Inflammatory macrophage (primary cell): ENCODE data around the gene CACNA1C.

Experiments used
- DNase-seq, 2 donors: peaks; one replicate each; pipeline ENCODE4 v3.0.0-alpha.2; 2020 to 2022

CACNA1C gene

DNA sequence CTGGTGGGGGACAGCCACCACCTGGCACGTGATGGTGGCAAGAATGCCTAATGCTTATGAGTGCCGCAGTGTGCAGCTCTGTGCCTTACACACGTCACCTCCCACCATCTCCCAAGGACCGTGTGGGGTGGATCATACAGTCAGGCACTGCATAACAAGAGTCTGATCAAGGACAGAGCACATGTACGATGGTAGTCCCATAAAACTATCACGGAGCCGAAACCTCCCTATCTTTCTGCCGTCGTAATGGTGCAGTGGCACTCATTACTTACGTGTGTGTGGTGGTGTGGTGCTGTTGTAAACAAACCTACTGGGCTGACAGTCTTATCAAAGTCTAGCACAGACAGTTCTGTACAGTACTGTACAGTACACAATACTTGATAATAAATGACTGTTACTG, 89.3 kb downstream of the CACNA1C start:
- no peak for DNase-seq

DNA sequence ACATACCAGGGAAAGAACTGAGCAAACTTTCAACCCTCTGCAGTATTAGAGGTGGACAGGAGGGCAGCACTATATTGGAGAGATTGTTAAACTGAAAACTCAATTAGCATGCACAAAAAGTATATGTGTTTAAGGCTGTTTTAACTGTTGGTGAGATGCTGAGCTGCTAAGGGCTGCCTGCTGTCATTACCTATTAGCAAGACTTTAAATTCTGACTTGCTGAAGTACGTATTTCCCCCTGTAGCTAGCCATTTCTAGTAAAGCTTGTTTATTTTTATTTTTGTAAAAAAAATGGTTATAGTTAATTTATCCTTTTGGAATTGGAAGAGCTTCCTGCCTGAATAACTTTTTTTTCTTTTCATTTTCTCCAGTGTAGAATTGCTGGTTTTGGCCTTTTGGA, 92.2 kb downstream of the CACNA1C start:
- DNase-seq = no peak

DNA sequence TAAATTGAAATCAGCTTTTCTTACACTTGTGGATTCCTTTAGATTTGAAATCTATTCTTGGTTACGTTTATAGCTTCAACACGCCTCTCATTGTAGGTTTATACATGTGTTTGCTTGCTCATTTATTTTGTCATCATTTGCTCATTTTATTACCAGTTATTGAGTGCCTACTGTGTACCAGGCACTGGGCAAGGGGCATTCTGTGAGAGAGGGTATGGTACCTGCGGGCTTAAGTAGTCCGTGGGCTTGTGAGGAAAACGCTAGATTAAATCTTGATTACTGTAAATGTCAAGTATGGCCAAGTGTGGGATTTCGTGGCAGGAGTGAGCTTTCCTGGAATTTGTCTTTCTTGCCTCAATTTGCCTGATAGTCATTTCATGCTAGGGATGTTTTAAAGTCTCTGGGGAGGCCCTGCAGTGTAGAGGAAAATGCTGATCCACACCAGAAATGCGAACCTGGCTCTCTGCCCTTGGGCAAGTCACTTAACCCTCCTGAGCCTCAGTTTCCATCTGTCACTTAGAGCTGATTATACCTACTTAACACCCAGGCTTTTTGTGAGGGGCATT, 92.7 kb downstream of the CACNA1C start:
- DNase-seq = no peak

DNA sequence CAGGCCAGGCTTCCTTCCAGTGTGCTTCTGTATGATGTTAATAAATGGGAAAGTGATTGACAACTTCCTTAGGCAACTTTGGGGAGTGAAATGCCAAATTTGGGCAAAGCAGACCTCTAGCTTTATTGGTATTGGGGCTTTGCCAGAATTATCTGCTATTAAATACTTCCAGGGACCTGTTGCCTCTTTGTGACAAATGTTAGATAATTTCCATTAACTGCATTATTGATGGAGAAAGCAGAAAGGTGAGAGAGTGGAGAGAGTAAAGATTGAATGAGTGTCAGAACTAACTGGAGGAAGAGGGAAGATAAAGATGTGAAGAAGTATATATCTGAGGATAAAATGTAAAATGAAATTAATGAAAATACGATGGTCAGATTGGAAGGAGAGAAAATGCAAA, 94.5 kb downstream of the CACNA1C start:
- DNase-seq = no peak

DNA sequence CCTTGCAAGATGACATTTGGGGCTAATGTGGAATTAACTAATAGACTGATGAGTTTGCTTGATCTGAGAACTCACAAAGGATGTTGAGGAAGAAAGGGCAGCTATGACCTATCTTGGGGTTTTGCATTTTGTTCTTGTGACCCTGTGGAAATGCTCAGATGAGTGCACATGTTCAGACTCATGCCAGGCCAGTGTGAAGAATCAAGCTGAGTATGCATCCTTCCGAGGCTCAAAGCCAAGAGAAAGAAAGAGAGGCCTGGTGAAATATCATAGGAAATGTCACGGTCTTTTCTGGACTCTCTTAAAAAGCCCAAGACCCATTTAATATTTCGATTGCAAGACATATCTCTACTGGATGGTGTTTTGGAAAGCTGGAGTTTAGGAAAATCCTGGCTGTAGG, 96.3 kb downstream of the CACNA1C start:
- DNase-seq = no peak

DNA sequence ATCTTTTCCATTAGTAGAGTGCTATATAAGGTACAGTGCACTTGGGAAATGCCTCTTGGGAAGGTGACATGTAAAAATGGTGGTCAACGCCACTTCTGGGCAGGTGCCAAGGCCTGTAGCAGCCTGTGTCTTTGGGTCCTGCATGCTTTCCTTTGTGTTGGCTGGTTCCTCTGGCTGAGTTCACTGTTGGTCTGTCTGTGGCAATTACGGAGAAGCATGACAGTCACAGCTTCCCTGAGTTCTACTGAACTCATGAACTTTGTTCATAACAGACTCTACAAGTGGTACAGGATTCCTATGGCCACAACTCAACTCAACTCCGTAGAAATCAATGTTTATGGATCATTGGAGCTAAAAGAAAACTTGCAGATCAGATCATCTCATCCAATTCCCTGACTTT, 98.0 kb downstream of the CACNA1C start:
- DNase-seq = no peak

DNA sequence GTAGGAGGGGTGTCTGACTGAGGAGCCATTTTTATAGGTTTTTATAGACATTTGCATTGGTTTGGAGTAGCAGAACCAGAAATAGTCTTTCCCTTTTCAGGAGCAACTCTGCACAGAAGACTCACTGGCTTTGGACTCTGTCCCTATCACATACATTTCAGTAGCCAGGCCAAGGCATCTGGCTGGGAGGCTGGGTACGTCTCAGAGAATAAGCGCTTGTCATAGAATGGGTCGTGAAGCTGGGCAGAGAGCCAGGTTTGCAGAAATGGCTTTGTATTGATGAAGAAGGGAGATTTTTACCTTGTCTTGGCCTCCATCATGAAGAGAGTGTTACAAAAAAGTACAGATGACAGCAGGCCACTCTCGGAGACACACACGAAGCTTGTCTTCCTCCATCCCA, 98.6 kb downstream of the CACNA1C start:
- no peak for DNase-seq

DNA sequence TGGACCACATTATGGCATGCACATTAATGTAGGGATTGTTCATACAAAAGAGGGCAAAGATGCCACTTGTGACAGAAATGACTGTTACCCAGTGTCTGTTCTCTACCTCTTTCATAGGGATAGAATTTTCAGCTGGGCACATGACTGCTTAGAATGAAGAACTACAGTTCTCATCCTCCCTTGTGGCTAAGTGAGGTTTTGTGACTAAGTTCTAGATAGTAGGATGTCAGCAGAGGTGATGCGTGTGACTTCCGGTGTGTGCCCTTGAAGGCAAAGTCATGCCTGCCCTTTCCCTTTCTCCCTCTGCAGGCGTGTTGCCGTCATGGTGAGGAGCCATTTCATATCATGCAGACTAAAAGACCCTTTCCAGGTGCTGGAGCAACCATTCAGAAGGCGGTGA, 99.3 kb downstream of the CACNA1C start:
- peak in 1 of 2 donors; percentile 23 for DNase-seq

DNA sequence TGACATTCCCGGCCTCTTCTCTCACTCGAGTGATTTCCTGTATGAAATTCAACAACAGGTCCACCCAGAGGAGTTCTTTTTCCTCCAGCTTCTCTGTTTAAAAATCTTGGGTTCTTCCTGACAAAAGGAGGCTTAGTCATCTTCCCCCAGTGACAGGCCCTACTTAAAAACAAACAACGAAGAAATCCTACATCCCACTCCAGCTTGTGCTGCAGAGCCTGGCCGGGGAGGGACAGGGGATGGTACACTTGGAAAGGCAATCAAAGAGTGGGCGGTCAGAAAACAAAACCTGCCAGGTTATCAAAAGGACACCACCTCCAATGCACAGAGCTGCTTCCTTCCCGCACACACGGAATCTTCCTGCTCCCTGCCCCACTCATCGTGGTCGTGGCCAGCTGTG, 101.3 kb downstream of the CACNA1C start:
- no peak for DNase-seq

DNA sequence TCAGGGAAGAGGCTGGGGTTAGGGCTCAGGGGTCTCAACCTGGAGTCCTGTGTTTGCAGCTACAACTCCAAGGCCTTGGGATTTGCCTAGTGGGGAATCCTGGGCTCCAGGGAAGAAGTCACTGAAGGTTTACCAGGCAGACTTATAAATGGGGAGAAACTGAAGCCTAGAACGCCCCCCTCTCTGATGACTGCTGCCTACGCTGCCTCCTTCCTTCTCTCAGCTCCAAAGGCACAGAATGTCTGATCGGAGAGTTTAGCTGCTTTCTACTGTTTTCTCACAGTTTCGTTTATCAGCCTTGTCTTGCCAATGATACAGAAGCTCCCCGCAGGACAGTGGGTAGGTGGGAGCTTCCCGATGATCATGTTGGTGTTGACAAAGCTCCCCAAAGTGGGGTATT, 101.7 kb downstream of the CACNA1C start:
- no peak for DNase-seq

DNA sequence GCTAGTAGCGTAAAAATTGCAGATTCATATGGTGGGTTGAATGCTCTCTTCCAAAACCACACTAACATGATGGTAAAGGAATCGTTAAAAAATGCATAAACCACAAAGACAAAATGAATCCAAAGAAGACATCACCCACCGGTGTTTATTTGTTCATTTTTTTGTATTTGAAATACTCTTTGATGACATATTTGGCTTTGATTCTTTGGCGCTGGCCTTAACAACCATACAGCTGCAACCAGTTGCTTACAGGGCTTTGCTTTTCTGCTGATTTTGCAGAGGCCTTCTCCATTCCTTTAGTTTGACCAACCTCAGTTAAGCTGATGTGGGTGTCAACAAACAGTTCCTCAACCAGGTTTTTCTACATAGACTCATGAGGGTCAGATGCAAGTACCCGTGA, 103.5 kb downstream of the CACNA1C start:
- DNase-seq = no peak

DNA sequence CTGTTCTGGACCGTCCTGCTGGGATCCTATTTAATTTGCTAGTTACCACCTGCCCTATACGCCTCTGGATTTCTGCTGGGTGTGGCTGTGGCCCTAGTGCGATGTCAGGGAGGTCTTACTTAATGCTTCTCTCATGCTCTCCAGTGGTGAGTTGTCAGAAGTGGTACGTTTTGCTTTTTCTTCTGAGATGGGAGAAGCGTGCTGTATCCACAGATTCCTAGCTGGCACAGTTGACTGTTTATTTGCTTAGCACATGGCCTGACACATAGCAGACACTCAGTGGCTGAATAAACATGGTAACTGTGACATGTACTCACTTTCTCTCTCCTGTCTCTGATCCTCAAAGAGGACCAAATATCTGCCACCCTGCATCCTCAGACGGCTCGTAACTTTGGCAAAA, 107.3 kb downstream of the CACNA1C start:
- no peak for DNase-seq

DNA sequence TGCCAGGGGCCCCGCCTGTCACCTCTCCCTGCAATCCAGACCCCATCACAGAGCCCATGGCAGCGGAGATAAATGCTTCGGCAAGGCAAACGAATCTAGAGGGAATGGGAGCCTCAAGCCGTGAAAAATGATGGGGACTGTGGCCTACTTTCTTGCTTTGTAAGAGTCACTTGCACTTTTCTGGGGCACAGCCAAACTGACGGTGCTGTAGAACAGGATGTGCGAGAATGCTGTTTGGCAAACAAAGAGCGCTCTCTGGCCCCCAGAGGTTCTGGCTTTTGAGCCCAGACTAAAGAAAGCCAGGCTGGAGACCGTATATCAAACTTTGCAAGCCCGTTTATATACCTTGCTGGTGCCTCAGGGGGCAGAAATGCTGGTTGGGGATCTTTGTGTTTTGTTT, 108.7 kb downstream of the CACNA1C start:
- no peak for DNase-seq

DNA sequence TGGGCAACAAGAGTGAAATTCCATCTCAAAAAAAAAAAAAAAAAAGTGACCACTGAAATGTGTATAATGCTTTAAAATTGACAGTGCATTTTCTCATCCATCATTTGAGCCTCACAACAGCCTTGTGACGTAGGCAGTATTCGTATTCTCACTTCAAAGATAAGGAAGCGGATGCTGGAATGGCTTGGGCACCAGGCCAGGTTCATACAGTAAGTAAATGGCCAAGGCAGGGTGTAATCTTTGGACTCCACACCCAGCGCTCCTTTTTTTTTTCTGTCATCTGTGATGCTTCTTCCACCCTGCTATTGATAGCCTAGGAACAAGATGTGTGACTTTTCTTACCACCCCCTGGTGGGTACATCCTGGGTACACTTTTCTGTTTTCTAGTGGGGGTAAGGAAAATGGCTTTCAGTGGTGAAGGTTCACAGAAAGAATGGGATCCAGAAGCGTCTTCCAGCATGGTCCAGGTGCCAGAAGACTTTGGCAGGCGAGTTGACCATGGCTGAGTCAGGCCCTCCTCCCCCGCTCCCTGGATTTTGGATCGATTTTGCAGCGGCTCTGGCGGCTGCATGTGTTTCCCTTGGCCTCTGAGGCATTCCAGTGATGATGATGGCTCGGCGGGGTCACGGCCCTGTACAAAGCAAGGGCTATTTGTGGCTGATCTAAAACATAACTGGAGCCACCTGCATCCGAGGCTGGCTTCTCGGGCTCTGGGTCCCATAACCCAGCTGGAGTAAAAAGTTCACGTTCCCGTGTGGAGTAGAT, 110.6 kb downstream of the CACNA1C start:
- no peak for DNase-seq

DNA sequence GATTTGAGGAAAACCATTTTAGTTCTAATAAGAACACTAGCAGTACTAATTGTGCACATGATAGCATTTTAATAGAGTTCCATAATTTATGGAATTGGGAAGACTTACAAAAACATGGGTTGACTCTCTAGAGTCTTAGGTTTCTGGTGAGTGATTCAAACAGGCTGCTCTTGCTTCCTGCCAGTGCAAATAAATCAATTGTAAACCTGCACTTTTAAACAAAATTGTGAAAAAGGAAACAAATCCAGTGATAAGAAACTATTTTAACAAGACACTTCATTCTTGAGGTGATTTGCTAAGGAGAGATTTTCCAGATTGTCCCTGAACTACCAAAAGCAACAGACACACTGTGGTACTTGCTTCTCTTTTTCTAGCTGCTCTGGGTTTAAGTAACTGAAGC, 112.2 kb downstream of the CACNA1C start:
- DNase-seq = no peak

DNA sequence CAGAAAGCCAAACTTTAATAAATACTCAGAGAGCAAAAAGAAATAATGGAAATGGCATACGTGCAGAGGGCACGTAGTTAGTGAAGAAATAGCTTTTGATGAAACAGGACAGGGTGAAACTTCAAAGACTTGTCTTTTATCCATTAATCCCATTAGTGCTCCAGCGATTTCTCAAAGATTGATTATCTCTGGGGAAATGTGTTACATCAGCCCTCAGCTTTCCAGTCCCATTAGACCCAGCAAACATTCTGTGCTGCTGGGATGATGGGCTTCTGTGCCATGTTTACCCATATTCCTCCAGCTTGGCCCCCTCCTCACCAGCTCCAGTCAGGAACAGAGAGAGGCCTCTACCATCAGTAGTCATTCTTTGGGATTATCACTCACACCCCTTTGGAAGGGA, 113.1 kb downstream of the CACNA1C start:
- DNase-seq = no peak

DNA sequence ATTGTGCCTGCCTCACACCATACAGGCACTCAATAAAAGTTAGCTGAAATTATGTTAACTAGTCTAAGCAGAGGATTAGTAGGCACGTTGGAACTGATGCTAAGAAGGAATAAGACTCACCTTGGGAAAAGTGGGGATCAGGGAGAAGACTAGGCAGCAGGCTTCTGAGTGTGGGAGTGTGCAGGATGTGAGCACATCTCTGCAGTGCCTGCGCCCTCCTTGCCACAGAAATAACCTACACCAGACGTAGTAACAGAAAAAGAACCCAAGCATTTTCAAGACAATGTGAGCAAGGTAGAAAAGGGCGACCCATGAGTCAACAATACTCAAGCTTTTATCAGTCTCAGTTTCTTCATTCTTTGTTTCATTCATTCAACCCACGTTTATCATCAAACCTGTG, 113.9 kb downstream of the CACNA1C start:
- DNase-seq = no peak

DNA sequence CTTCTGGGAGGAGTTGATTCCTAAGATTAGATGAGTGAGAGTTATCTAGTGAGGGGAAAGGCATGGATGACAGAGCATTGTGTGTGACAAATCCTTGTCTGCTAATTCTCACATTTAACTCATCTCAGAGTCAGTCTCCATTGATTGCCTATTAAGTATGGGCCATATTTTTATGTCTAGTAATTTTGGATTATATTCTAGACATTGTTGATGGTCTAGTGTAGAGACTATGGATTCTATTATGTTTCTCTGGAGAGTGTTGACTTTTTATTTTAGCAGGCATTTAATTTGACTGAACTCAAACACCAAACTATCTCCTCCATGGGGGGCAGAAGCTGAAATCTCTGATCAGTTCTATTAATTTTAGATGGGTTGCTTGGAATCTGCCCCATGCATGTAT, 114.4 kb downstream of the CACNA1C start:
- no peak for DNase-seq

DNA sequence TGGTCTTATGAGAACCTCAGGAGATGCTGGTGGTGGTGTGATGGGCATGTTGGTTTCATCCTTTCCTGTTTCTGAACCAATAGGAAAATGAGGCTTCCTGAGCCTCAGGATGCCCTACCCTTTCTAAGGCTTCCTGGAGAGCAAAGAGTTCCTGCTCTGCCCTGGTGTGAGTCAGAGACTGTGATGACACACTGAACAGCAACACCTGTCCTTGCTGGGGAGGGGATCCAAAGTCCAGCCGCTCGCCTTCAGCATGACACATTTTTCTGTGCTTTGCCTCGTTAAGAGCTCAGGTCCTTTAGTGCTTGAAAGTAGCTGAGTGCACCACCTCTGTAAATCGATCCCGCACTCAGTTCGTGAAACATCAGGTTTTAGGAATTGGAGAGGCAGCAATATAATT, 116.0 kb downstream of the CACNA1C start:
- DNase-seq = no peak

DNA sequence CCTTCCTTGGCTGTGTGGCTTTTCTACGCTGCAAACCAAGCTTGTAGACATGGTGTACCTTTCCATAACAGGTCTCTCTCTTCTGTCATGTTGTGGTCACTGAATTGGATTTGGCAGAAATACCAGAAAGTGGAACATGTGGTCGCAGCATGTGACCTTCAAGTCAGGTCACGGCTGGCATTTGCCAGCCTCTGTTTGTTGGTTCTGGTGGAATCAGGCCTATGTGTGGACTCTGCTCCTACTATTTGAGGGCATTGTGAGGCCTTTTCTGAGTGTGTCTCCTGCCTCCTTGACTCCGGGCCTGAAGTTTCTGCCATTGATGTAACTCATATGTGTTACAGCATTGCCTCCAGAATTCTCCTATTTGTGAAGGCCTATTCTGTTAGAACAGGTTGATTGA, 116.7 kb downstream of the CACNA1C start:
- no peak for DNase-seq

DNA sequence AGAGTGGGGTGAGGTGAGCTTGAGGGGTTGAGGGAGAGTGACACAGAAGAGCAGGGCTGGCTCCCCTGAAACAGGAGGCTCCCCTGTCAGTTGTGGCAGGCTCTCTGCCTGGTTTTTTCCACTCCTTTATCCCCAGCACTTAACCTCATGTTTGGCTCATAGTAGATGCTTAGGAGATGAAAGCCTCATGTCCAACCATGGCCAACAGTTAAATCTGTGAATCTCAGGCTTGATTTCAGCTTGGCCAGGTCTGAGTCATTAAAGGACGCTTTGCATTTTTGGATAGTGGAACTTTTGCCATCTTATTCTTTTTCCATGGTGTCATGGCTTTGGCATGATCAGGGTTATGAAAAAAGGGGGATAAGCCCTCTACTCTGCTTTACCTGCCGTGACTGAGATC, 117.2 kb downstream of the CACNA1C start:
- DNase-seq = no peak

DNA sequence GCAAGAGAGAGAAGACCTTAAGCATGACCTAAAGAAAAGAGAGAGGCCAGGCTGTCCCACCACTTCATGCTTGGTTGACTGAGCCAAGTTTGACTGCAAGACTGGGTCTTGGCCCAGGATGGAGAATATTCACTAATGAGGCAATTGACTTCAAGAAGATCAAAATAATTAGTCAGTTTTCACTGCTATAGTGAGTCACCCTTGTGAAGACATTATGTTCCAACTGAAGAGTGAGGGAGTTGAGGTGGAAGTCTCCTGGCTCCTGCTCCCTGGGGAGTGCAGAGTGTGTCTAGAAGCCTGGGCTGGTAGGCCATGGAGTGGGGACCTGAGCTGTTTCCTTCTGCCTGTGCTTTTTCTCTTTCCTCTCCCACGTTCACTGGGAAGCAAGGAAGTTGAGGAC, 117.6 kb downstream of the CACNA1C start:
- DNase-seq = no peak

DNA sequence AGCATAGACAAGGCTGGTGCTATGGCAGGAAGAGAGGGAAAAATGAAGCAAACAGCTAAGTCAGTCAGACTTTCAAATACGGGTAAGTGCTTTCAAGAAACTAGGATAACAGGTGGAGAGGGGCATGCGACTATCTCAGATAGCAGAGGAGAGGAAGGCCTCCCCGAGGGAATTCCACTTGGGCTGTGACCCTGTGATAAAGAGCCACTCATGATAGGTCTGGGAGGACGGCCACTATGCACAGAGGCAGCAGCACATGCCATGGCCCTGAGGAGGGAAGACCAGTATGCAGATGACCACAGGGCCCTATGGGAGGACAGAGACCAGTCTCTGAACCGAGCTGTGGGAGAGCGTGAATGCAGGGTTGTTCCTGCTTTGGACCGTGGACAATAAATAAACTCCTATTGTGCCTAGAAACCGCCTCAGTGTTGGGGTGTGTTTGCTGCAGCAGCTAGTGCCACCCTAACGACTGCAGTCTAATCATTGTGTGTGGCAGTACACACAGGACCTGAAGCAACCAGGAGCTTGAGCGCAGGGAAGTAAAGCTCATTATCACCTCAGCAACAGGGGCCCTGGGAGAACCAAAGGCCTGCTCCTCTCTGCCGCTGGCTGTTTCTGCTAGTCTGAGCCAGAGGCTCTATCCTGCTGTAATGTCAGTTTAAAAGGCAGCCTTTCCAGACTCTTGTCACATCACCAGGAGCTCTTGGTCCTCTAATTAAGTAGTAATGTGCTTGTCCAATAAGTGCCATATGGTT, 119.1 kb downstream of the CACNA1C start:
- DNase-seq = no peak
